Thoracic aorta (tissue), 2 donors: ENCODE measurements around the gene FOXB2. TPM values are rescaled to one million over a fixed set of nuclear protein-coding genes. Genes with fewer than 3 reads are reported as not detected.
A peak's percentile ranks its signal among the peaks of the same experiment; 100 is the strongest.
"Not testable (repeated sequence)": the region's sequence is repeated elsewhere in the genome, so short reads cannot be mapped to it uniquely, and the experiment has no call there.

Experiments
- ATAC-seq: fragments of 150-250 bp; one replicate; pipeline ENCODE4 v1.8.0; 2017; ENCODE audit warnings: low read depth; ENCODE audit not compliant: insufficient number of reproducible peaks, low FRiP score
- DNase-seq: peaks from one replicate; pipeline ENCODE4 v3.0.0-alpha.2; 2020; ENCODE audit warnings: low spot score
- H3K27ac ChIP-seq, 2 donors: fragments of 200-600 bp; sonication (generic); 1 replicate in 1 of 2; 2 replicates in 1 of 2; pipeline ENCODE4 v1.5.1; 2016; ENCODE audit warnings: mild to moderate bottlenecking in 2 of 2, moderate library complexity in 2 of 2
- H3K27me3 ChIP-seq: fragments of 200-600 bp; sonication (generic); replicated peaks from 2 replicates; pipeline ENCODE4 v1.6.0; 2016; ENCODE audit warnings: mild to moderate bottlenecking; ENCODE audit not compliant: insufficient read depth
- H3K36me3 ChIP-seq: fragments of 200-600 bp; sonication (generic); one replicate; pipeline ENCODE4 v1.5.1; 2016
- H3K4me1 ChIP-seq, 2 donors: fragments of 200-600 bp; sonication (generic); 1 replicate in 1 of 2; 2 replicates in 1 of 2; pipeline versions ENCODE4 v1.5.1 to v1.6.0; 2016; ENCODE audit warnings: low read depth in 2 of 2, mild to moderate bottlenecking in 1 of 2; ENCODE audit not compliant: control insufficient read depth in 1 of 2
- H3K4me3 ChIP-seq: fragments of 200-600 bp; sonication (generic); 2 replicates; pipeline ENCODE4 v1.5.1; 2016; ENCODE audit warnings: mild to moderate bottlenecking
- H3K9me3 ChIP-seq: fragments of 200-600 bp; sonication (generic); 2 replicates; pipeline ENCODE4 v1.5.1; 2016
- CTCF ChIP-seq: fragments of 200-600 bp; sonication (generic); IDR thresholded peaks from one replicate; pipeline ENCODE4 v1.5.1; 2019; ENCODE audit warnings: antibody characterized with exemption
- total RNA-seq, 2 donors: library from RNA; depleted of rRNA; stranded (reverse); fragments of >200 nt; gene quantifications; one replicate each; pipeline versions ENCODE4 v1.1.0 to v1.2.3, GENCODE V29; 2016

The FOXB2 gene
- total RNA-seq = not detected

- no peak for ATAC-seq
Measured at GRCh38 chr9:77019236-77019925, at the start of gene FOXB2. Gene FOXB2 (plus strand): TSS chr9:77019655. CDS start chr9:77019655, 0 bp downstream.

GRCh38 chr9:76969716-76970115, 49.7 kb upstream of the FOXB2 start:
- H3K9me3 ChIP-seq = no peaks in the 10 kb centered on the region
- no peak overlapping the region for H3K27ac ChIP-seq
- no peaks in the 10 kb centered on the region for H3K4me1 ChIP-seq
- H3K4me3 ChIP-seq = no peak overlapping the region
- TF ChIP-seq CTCF = no peak
- no peaks in the 10 kb centered on the region for H3K36me3 ChIP-seq
- DNase-seq = no peak
- H3K27me3 ChIP-seq = no peaks in the 10 kb centered on the region
- no peak for ATAC-seq

More at GRCh38 chr9:77019236-77019925, at the start of gene FOXB2:
- Histone ChIP-seq H3K4me1 (peaks cover 13 to 56% of the 10 kb centered on the region in 2 donors), H3K9me3 (no peaks in the 10 kb centered on the region), H3K27me3 (peaks cover 85% of the 10 kb centered on the region), H3K36me3 (no peaks in the 10 kb centered on the region), H3K4me3 (peak within 1 kb of the TSS; percentile 58), H3K27ac (peak within 1 kb of the TSS in 1 of 2 donors; percentile 52)
- no peak for DNase-seq
- TF ChIP-seq CTCF = no peak

- H3K4me3 ChIP-seq, H3K4me1 ChIP-seq, H3K27ac ChIP-seq, H3K27me3 ChIP-seq, DNase-seq, ATAC-seq, H3K9me3 ChIP-seq, H3K36me3 ChIP-seq: not testable (repeated sequence)
Measured at GRCh38 chr9:76978831-76979230, 40.6 kb upstream of the FOXB2 start.

GRCh38 chr9:76980566-76980965, 38.9 kb upstream of the FOXB2 start:
- no peaks in the 10 kb centered on the region for H3K36me3 ChIP-seq
- TF ChIP-seq CTCF = no peak
- no peaks in the 10 kb centered on the region for H3K4me1 ChIP-seq
- H3K27me3 ChIP-seq = no peaks in the 10 kb centered on the region
- DNase-seq = no peak
- H3K4me3 ChIP-seq = no peak overlapping the region
- H3K27ac ChIP-seq = no peak overlapping the region
- H3K9me3 ChIP-seq = no peaks in the 10 kb centered on the region
- ATAC-seq = no peak

GRCh38 chr9:76984486-76984885, 35.0 kb upstream of the FOXB2 start:
- Histone ChIP-seq H3K4me3 (no peak overlapping the region), H3K36me3 (no peaks in the 10 kb centered on the region), H3K4me1 (no peaks in the 10 kb centered on the region), H3K9me3 (no peaks in the 10 kb centered on the region), H3K27me3 (no peaks in the 10 kb centered on the region), H3K27ac (no peak overlapping the region)
- no peak for DNase-seq
- no peak for TF ChIP-seq CTCF
- no peak for ATAC-seq

GRCh38 chr9:76985581-76985980, 33.9 kb upstream of the FOXB2 start:
- no peak for DNase-seq
- Histone ChIP-seq H3K27me3 (no peaks in the 10 kb centered on the region), H3K4me3 (no peak overlapping the region), H3K4me1 (no peaks in the 10 kb centered on the region), H3K9me3 (no peaks in the 10 kb centered on the region), H3K27ac (no peak overlapping the region), H3K36me3 (no peaks in the 10 kb centered on the region)
- no peak for ATAC-seq
- no peak for TF ChIP-seq CTCF
